Esophagus squamous epithelium (tissue), 5 donors: ENCODE results near the gene NETO2. TPM values are rescaled to one million over a fixed set of nuclear protein-coding genes. Genes with fewer than 3 reads are reported as not detected.
"Not testable (repeated sequence)": the region's sequence is repeated elsewhere in the genome, so short reads cannot be mapped to it uniquely, and the experiment has no call there.

Experiments
- DNase-seq: peaks from one replicate; lab custom pipeline; 2025; lab: John Stamatoyannopoulos, UW
- H3K27ac ChIP-seq, 4 donors: fragments of 200-600 bp; sonication (generic); one replicate each; pipeline ENCODE4 v1.5.1; 2016 to 2019; ENCODE audit warnings: mild to moderate bottlenecking in 1 of 4
- H3K27me3 ChIP-seq, 4 donors: fragments of 200-600 bp; sonication (generic); 1 replicate in 3 of 4; 2 replicates in 1 of 4; pipeline versions ENCODE4 v1.5.1 to v1.6.0; 2017 to 2021; ENCODE audit warnings: antibody characterized with exemption in 1 of 4
- H3K36me3 ChIP-seq, 3 donors: fragments of 200-600 bp; sonication (generic); one replicate each; pipeline ENCODE4 v1.5.1; 2016 to 2019
- H3K4me1 ChIP-seq, 3 donors: fragments of 200-600 bp; sonication (generic); one replicate each; pipeline ENCODE4 v1.5.1; 2017 to 2019
- H3K4me3 ChIP-seq, 4 donors: fragments of 200-600 bp; sonication (generic); 1 replicate in 3 of 4; 2 replicates in 1 of 4; pipeline ENCODE4 v1.5.1; 2016 to 2019; ENCODE audit warnings: mild to moderate bottlenecking in 2 of 4, moderate library complexity in 1 of 4
- H3K9me3 ChIP-seq, 3 donors: fragments of 200-600 bp; sonication (generic); one replicate each; pipeline ENCODE4 v1.5.1; 2016 to 2019
- POLR2A ChIP-seq, 4 donors: fragments of 450-650 bp; IDR thresholded peaks; one replicate each; pipeline ENCODE4 v1.6.1; 2017; ENCODE audit warnings: antibody characterized with exemption in 4 of 4, mild to moderate bottlenecking in 4 of 4, moderate library complexity in 3 of 4
- WGBS, 2 donors: methylation state at CpG; one replicate each; pipeline ENCODE4 v1.1.5; 2018; 5-methylcytosine and 5-hydroxymethylcytosine counted together
- intact Hi-C: fragments of 100-400 bp; cut with DNase I; formaldehyde crosslinking; loops from one replicate; pipeline ENCODE4 v1.15.0; 2022
- total RNA-seq, 4 donors: library from RNA; depleted of rRNA; stranded (reverse); fragments of >200 nt; gene quantifications; one replicate each; pipeline ENCODE4 v1.1.0, GENCODE V29; 2016
- TF ChIP-seq, protein P1 (sequence below), 6 experiments: fragments of 450-650 bp in 4 of 6; fragments of 200-600 bp in 2 of 6; sonication (generic) in 2 of 6; IDR thresholded peaks; one replicate each; pipeline ENCODE4 v1.5.1; 2016 to 2019; ENCODE audit warnings: antibody characterized with exemption in 6 of 6, mild to moderate bottlenecking in 4 of 6, moderate library complexity in 4 of 6
- donor health status: DM: yes; HTN: yes; CAD: no.

The NETO2 gene
- total RNA-seq, 4 donors from 2014 or later: 4.1 to 16.9 (median 7.4) TPM

DNA sequence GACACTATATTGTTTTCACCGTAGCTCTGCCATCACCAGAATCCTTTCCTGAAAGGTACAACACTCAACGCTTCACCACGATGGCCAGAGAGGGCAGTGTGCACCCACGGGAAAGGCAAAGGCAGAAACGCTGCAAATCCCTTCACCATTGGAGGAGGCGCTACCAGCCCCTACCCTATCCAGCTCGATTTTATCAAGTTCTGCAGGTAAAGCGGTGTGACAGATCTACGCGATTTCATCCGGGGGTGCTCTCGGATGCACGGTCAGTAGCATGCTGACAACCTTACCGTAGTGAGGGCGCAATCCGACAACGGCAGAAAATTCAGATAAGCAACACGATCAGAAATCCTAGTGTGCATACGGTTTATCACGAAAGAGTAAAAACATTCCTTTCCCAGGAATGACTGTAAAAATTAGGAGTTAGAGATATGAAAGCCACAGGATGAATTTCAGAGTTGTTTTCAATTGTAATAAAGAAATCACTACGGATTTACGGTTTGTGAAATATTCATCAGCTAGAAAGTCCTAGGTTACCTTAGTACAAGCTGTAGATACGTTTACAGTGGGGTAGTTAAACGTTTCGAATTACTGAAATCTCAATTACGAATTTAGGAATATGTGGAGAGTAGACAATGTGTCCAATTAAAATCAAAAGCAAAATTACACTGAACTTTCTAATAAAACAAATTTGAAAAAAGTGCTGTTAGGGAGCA is 1.8 kb downstream of the NETO2 start:
- peaks cover 8 to 48% (median 21%) of the 10 kb centered on the region in 3 donors for H3K4me1 ChIP-seq
- H3K36me3 ChIP-seq: no peaks in the 10 kb centered on the region
- H3K27ac ChIP-seq: no peak overlapping the region
- DNase-seq: peak; percentile 25
- intact Hi-C loops: loop anchor here (5.0 kb wide), 1 partner anchor 1020 kb away; no protein-coding TSS in a partner anchor
- H3K4me3 ChIP-seq: peak overlapping the region; percentile 55 to 71 (median 58)
- no peaks in the 10 kb centered on the region for H3K9me3 ChIP-seq
- WGBS, 2 donors: 2% methylated on average over 24 to 26 of the region's 26 CpGs
- H3K27me3 ChIP-seq: peaks cover 0 to 48% (median 0%) of the 10 kb centered on the region in 4 donors
- TF ChIP-seq, protein P1, sequence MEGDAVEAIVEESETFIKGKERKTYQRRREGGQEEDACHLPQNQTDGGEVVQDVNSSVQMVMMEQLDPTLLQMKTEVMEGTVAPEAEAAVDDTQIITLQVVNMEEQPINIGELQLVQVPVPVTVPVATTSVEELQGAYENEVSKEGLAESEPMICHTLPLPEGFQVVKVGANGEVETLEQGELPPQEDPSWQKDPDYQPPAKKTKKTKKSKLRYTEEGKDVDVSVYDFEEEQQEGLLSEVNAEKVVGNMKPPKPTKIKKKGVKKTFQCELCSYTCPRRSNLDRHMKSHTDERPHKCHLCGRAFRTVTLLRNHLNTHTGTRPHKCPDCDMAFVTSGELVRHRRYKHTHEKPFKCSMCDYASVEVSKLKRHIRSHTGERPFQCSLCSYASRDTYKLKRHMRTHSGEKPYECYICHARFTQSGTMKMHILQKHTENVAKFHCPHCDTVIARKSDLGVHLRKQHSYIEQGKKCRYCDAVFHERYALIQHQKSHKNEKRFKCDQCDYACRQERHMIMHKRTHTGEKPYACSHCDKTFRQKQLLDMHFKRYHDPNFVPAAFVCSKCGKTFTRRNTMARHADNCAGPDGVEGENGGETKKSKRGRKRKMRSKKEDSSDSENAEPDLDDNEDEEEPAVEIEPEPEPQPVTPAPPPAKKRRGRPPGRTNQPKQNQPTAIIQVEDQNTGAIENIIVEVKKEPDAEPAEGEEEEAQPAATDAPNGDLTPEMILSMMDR (IDR thresholded peaks at IDR 0.05): peak; percentile 55 to 89 (median 81)
- peak in 1 of 4 donors; percentile 33 for TF ChIP-seq POLR2A (IDR thresholded peaks at IDR 0.05)

DNA sequence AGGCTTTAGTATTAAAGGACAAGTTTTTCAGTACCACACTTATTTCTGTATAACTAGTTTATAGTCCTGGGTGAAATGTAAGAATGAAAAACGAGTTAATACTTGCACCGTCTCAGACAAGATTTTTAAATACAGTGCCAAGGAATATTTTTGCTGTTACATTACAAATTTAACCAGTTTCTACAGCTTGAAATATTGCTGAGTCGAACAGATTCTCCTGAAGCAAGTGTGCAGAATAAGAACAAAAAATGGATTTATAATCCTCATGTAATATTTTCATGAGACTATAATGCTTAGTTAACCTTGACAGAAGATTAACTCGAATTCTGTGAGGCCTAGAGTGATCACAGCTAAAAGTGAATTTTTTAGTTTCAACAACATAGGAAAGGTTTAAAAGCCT is 3.1 kb downstream of the NETO2 start:
- no peak for TF ChIP-seq POLR2A (IDR thresholded peaks at IDR 0.05)
- TF ChIP-seq, protein P1 (IDR thresholded peaks at IDR 0.05): no peak
- no peaks in the 10 kb centered on the region for H3K9me3 ChIP-seq
- 34 to 46% methylated on average over 4 of the region's 4 CpGs for WGBS, 2 donors
- intact Hi-C loops: loop anchor here (5.0 kb wide), 1 partner anchor 1022 kb away; no protein-coding TSS in a partner anchor
- H3K4me3 ChIP-seq: no peak overlapping the region
- H3K4me1 ChIP-seq: peaks cover 8 to 57% (median 21%) of the 10 kb centered on the region in 3 donors
- H3K27ac ChIP-seq: no peak overlapping the region
- DNase-seq: no peak
- H3K27me3 ChIP-seq: peaks cover 0 to 41% (median 0%) of the 10 kb centered on the region in 4 donors
- H3K36me3 ChIP-seq: no peaks in the 10 kb centered on the region

DNA sequence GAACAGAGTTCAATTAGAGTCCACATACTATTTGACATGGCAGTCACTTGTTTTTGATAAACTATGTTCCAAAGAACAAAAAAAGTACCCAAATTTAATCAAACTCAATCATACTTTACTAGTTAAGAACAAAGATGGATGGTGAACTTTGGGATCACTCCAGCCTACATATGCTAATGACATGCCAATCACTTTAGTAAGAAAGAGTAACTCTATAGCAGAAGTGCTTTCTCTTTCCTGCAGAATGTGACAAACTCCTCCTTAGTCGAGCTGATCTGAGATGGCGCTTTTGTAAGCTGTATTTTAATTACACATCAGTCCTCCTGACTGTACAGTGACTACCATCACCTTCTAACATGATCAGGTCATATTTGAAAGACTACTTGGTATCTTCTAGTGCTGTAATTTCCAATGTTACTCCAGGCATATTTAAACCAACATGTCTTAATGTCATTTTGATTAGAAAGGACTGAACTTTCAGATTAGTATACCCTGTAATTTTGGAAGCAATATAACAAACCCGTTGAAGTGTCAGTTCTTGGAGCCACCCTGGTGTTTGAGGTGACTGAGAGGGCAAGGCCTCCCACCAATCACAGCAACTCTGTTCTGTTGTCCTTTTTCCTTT is 4.1 kb downstream of the NETO2 start:
- Histone ChIP-seq H3K4me3 (no peak overlapping the region), H3K36me3 (no peaks in the 10 kb centered on the region), H3K9me3 (no peaks in the 10 kb centered on the region), H3K27ac (no peak overlapping the region), H3K4me1 (peaks cover 8 to 57% (median 19%) of the 10 kb centered on the region in 3 donors), H3K27me3 (peaks cover 0 to 31% (median 0%) of the 10 kb centered on the region in 4 donors)
- 49 to 56% methylated on average over 3 of the region's 3 CpGs for WGBS, 2 donors
- no peak for DNase-seq
- intact Hi-C loops: loop anchor here (5.0 kb wide), 1 partner anchor 1023 kb away; no protein-coding TSS in a partner anchor
- TF ChIP-seq, protein P1 (IDR thresholded peaks at IDR 0.05): no peak
- no peak for TF ChIP-seq POLR2A (IDR thresholded peaks at IDR 0.05)

DNA sequence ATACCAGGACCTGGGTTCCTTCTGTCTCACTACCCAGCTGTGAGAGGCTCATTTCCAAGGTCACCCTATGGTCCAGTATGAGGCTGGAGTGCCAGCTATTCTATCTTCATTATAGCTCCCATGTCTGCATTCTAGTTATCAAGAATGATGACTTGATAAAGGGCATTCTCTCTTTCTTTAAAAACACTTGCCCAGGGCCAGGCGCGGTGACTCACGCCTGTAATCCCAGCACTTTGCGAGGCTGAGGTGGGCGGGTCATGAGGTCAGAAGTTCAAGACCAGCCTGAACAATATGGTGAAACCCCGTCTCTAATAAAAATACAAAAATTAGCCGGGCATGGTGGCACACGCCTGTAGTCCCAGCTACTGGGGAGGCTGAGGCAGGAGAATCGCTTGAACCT is 5.8 kb downstream of the NETO2 start:
- DNase-seq: not testable (repeated sequence)

DNA sequence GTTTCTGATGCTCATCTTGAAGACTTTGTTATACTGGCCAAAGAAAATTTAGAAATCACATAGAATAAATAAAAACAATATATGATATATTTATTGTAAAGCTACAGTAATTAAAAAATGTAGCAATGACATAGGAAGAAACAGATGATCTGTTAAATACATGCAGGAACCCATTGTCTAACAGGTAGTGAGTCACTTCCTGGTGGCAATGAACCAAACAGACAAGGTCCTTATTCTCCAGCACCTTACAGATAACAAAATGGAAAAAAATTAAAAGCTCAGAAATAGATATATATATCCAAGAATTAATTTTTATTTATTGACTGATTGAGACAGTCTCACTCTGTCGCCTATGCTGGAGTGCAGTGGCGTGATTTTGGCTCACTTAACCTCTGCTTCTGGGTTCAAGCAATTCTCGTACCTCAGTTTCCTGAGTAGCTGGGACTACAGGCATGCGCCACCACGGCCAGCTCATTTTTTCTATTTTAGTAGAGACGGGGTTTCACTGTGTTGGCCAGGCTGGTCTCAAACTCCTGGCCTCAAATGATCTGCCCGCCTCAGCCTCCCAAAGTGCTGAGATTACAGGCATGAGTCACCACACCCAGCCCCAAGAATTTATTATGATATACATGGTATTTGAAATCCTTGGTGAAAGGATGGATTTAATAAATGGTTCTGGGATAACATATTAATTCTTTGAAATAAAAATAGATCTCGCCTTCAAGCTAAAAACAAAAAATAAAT is 7.5 kb downstream of the NETO2 start:
- Histone ChIP-seq H3K4me1 (peaks cover 0 to 26% (median 0%) of the 10 kb centered on the region in 3 donors), H3K27me3 (peaks cover 0 to 3% (median 0%) of the 10 kb centered on the region in 4 donors), H3K36me3 (no peaks in the 10 kb centered on the region), H3K9me3 (no peaks in the 10 kb centered on the region), H3K27ac (no peak overlapping the region), H3K4me3 (no peak overlapping the region)
- intact Hi-C loops: no loop called here
- DNase-seq: no peak
- TF ChIP-seq, protein P1 (IDR thresholded peaks at IDR 0.05): no peak
- no peak for TF ChIP-seq POLR2A (IDR thresholded peaks at IDR 0.05)
- WGBS, 2 donors: 57 to 74% methylated on average over 8 of the region's 8 CpGs

More for the DNA sequence above, 5.8 kb downstream of the NETO2 start:
- H3K27ac ChIP-seq, H3K36me3 ChIP-seq, intact Hi-C loops, H3K4me3 ChIP-seq, H3K9me3 ChIP-seq: not testable (repeated sequence)
- peaks cover 0 to 16% (median 0%) of the 10 kb centered on the region in 4 donors for H3K27me3 ChIP-seq
- H3K4me1 ChIP-seq: peaks cover 8 to 42% (median 9%) of the 10 kb centered on the region in 3 donors
- WGBS, 2 donors: 61 to 78% methylated on average over 9 of the region's 9 CpGs
